SK-N-SH treated with all-trans-retinoic acid at 6 μM for 48 hours (cell line): Measurements from ENCODE around the gene CCDC117.

Source experiments
- ARNTL ChIP-seq: fragments of 450-650 bp; formaldehyde crosslinking; IDR thresholded peaks from 2 replicates; pipeline ENCODE4 v1.5.0; 2020; ENCODE audit warnings: low read depth, mild to moderate bottlenecking, moderate library complexity, borderline replicate concordance
- BACH2 ChIP-seq: fragments of 250-450 bp; sonication (Bioruptor Pico); IDR thresholded peaks from 2 replicates; pipeline ENCODE4 v1.9.0; 2021; ENCODE audit warnings: mild to moderate bottlenecking, borderline replicate concordance
- GLIS3 ChIP-seq: fragments of 250-450 bp; sonication (Bioruptor Pico); IDR thresholded peaks from 2 replicates; pipeline ENCODE4 v1.5.0; 2020; ENCODE audit warnings: mild to moderate bottlenecking, moderate library complexity
- PATZ1 ChIP-seq: fragments of 250-450 bp; sonication (Bioruptor Pico); IDR thresholded peaks from 2 replicates; pipeline ENCODE4 v1.8.0; 2020; ENCODE audit warnings: mild to moderate bottlenecking, moderate library complexity, borderline replicate concordance
- RARB ChIP-seq: fragments of 250-450 bp; sonication (Bioruptor Pico); IDR thresholded peaks from 2 replicates; pipeline ENCODE4 v1.8.0; 2021; ENCODE audit warnings: mild to moderate bottlenecking, moderate library complexity
- ZC3H10 ChIP-seq: fragments of 250-450 bp; sonication (Bioruptor Pico); IDR thresholded peaks from 2 replicates; pipeline ENCODE4 v1.5.1; 2021; ENCODE audit warnings: mild to moderate bottlenecking, moderate library complexity
- ZFP3 ChIP-seq: fragments of 250-450 bp; sonication (Bioruptor Pico); IDR thresholded peaks from 2 replicates; pipeline ENCODE4 v1.5.0; 2020; ENCODE audit warnings: mild to moderate bottlenecking, moderate library complexity
- TF ChIP-seq, protein P1 (sequence below): fragments of 250-450 bp; sonication (Bioruptor Pico); IDR thresholded peaks from 2 replicates; pipeline ENCODE4 v1.5.1; 2020; ENCODE audit warnings: low read depth, mild to moderate bottlenecking, moderate library complexity
- TF ChIP-seq, protein P2 (sequence below): fragments of 250-450 bp; sonication (Bioruptor Pico); IDR thresholded peaks from 2 replicates; pipeline ENCODE4 v1.5.0; 2020; ENCODE audit warnings: mild to moderate bottlenecking, moderate library complexity

GRCh38 chr22:28820885-28821284 is 48.4 kb downstream of the CCDC117 start:
- TF ChIP-seq GLIS3 (CRISPR knock-in tag) (no peak), RARB (no peak), ZC3H10 (CRISPR knock-in tag) (no peak), BACH2 (CRISPR knock-in tag) (no peak), PATZ1 (CRISPR knock-in tag) (no peak), ARNTL (CRISPR knock-in tag) (no peak), ZFP3 (CRISPR knock-in tag) (no peak)
- TF ChIP-seq, protein P1, sequence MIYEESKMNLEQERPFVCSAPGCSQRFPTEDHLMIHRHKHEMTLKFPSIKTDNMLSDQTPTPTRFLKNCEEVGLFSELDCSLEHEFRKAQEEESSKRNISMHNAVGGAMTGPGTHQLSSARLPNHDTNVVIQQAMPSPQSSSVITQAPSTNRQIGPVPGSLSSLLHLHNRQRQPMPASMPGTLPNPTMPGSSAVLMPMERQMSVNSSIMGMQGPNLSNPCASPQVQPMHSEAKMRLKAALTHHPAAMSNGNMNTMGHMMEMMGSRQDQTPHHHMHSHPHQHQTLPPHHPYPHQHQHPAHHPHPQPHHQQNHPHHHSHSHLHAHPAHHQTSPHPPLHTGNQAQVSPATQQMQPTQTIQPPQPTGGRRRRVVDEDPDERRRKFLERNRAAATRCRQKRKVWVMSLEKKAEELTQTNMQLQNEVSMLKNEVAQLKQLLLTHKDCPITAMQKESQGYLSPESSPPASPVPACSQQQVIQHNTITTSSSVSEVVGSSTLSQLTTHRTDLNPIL (CRISPR knock-in tag), result no peak
- TF ChIP-seq, protein P2, sequence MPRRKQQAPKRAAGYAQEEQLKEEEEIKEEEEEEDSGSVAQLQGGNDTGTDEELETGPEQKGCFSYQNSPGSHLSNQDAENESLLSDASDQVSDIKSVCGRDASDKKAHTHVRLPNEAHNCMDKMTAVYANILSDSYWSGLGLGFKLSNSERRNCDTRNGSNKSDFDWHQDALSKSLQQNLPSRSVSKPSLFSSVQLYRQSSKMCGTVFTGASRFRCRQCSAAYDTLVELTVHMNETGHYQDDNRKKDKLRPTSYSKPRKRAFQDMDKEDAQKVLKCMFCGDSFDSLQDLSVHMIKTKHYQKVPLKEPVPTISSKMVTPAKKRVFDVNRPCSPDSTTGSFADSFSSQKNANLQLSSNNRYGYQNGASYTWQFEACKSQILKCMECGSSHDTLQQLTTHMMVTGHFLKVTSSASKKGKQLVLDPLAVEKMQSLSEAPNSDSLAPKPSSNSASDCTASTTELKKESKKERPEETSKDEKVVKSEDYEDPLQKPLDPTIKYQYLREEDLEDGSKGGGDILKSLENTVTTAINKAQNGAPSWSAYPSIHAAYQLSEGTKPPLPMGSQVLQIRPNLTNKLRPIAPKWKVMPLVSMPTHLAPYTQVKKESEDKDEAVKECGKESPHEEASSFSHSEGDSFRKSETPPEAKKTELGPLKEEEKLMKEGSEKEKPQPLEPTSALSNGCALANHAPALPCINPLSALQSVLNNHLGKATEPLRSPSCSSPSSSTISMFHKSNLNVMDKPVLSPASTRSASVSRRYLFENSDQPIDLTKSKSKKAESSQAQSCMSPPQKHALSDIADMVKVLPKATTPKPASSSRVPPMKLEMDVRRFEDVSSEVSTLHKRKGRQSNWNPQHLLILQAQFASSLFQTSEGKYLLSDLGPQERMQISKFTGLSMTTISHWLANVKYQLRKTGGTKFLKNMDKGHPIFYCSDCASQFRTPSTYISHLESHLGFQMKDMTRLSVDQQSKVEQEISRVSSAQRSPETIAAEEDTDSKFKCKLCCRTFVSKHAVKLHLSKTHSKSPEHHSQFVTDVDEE (CRISPR knock-in tag), result no peak
